ENCODE data around the gene NME1.
"Not testable (repeated sequence)": the region's sequence is repeated elsewhere in the genome, so short reads cannot be mapped to it uniquely, and the experiment has no call there.

The NME1 gene

DNA sequence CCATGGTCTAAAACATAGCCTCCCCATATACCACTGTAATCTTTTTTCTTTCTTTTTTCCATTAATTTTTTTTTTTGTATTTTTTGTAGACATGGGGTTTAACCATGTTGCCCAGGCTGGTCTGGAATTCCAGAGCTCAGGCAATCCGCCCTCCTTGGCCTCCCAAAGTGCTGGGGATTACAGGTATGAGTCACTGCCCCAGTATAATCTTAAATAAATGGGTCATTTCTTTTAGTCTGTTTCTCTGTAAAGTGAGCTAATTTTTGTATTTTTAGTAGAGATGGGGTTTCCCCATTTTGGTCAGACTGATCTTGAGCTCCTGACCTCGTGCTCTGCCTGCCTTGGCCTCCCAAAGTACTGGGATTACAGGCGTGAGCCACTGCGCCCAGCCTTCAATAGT lies 5.7 kb upstream of the NME1 start:
- DNase-seq (ENCODE audit: low read depth) = no peak

DNA sequence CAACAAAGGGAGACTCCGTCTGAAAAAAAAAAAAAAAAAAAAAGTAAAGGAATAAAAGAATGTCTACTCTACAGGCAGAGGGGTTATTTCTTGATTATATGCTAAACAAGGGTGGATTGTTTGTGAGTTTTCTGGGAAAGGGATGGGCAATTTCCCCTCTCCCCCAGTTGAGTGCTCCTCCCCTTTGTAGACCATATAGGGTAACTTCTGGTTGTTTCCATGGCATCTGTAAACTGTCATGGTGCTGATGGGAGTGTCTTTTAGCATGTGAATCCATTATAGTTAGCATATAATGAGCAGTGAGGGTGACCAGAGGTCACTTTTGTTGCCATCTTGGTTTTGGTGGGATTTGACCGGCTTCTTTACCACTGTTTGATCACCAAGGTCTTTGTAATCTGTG lies 4.2 kb upstream of the NME1 start:
- no peak for DNase-seq (ENCODE audit: low read depth)

DNA sequence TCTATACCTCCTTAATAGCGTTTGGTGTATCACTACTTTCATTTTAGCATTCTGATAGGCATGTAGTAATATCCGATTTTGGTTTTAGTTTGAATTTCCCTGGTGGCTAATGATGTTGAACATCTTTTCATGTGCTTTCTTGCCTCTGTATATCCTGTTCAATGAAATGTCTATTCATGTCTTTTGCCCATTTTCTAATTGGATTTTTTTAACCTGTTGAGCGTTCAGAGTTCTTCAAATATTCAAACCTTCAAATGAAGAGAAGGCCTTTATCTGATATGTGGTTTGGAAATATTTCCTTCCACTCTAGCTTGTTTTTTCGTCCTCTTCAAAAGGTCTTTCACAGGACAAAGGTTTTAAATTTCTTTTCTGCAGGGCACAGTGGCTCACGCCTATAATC lies 2.4 kb upstream of the NME1 start:
- DNase-seq (ENCODE audit: low read depth) = no peak

DNA sequence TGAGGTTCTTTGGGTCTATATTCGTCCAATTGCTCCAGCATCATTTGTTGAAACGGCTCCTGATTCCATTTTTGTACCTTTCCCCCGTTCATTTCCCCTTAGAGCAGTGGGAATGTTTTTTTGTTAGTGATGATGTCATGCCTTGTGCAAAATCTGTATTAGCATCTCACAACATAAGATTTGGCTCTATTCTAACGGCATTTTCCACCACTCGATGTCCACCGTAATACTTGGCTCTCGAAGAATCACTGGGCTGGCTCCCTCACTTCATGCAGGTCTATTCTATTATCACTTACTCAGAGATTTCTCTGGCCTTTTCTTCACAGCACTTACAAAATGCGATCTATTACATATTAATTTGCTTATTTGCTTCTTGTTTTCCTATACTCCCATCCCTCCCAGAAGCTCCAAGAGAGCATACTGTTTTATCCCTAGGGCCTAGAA lies 571 bp upstream of the NME1 start:
- DNase-seq (ENCODE audit: low read depth) = no peak

DNA sequence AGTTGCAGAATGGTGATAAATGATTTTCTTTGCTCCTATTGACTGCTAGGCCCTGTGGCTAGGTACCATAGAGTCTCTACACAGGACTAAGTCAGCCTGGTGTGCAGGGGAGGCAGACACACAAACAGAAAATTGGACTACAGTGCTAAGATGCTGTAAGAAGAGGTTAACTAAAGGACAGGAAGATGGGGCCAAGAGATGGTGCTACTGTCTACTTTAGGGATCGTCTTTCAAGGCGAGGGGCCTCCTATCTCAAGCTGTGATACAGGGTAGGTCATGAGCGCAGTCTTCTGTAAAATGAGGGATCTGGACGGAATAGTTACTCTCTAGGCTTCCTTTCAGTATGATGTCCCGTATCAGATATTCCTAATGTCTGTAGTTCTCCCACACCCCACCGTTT lies 817 bp downstream of the NME1 start:
- no peak for DNase-seq (ENCODE audit: low read depth)

DNA sequence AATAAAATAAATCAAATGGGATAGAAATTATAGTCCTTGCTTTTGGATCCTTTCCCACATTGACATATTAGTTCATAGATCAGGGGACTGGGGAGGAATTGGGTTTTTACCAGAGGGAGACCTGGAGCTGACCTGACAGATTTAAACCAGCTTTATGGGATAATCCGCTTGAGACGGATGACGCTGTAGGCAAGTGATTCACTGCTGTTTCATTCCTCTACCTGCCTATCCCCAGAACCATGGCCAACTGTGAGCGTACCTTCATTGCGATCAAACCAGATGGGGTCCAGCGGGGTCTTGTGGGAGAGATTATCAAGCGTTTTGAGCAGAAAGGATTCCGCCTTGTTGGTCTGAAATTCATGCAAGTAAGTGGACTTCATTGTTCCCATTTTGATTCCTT lies 2.1 kb downstream of the NME1 start:
- DNase-seq (ENCODE audit: low read depth) = no peak

DNA sequence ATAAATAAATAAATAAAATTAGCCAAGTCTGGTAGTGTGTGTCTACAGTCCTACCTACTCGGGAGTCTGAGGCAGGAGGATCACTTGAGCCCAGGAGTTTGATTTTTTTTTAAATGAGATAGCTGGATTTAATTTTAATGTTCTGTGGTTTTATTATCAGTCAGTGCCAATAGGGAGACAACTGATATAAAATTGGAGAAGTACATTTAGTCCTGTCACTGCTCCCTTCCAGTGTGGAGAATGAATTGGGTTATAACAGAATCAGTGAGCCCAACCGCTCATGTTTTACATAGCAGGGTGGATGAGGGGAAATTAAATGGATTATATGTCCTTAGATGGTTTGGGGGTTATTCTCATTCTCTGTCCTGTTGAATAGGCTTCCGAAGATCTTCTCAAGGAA lies 6.2 kb downstream of the NME1 start:
- no peak for DNase-seq (ENCODE audit: low read depth)

DNA sequence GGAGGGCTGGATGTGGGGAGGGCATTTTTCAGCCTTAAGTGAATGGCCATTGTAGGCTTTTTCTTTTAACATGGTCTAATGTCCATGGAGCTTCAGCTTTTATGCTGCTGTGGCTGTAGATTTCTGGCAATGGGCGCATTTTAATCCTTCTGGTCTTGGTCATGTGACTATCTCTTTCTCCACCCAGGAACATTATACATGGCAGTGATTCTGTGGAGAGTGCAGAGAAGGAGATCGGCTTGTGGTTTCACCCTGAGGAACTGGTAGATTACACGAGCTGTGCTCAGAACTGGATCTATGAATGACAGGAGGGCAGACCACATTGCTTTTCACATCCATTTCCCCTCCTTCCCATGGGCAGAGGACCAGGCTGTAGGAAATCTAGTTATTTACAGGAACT lies 8.2 kb downstream of the NME1 start:
- DNase-seq (ENCODE audit: low read depth) = no peak

DNA sequence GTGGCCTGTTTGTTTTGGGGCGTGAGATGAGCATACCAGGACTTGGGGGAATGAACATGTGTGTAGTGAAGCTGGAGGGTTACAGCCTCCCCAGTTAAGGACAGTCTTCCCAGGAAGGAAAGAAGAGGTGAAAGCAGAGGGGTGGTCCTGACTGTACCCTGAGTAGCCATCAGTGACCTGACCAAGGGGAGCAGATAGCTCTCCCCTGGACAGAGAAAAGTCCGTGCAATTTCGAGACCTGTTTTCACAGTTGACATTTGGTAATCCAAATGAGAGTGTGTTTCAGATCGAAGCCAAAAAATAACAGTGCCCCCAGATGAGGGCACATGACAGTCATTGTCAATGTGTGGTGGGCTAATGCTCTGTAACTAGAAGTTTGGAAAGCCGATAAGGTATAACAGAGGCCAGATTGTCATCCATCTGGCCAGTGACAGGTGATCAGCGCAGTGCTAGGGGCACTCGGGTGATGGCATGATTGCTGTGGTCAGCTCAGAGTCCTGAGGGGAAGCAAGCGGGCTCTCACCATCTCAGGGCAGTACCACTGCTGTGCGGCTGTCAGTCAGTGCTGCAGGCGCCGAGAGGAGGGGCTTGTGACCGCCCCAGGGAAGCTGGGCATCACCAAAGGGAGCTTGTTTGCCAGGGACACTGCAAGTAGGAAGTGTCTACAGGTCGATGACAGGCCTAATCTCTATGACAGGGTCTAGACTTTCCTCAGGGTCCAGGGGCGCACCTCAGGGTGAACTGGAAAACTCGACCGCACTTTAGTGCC lies 11.7 kb downstream of the NME1 start:
- no peak for DNase-seq (ENCODE audit: low read depth)

DNA sequence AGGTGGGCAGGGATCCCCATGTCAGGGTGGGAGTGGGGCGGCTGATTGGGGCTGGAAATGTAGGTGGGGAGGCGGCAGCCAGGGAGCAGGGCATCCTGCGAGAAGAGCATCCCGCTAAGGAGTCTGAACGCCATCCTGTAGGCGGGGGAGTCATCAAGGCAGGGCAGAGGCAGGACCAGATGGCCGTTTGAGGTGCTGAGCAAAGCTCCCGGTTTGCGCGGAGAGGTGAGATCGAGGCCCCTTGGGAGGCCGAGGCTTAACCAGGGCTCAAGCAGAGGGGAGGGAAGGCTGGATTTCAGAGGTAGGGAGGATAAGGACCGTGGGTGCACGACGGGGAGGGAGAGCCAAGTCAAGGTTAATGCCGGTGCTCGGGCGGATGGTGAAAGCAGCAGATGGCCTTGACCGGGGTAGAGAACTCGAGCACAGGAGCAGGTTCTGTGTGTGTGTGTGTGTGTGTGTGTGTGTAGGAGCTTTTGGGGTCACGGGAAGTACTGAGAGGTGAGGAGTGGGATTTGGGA lies 12.4 kb downstream of the NME1 start:
- DNase-seq (ENCODE audit: low read depth) = no peak

DNA sequence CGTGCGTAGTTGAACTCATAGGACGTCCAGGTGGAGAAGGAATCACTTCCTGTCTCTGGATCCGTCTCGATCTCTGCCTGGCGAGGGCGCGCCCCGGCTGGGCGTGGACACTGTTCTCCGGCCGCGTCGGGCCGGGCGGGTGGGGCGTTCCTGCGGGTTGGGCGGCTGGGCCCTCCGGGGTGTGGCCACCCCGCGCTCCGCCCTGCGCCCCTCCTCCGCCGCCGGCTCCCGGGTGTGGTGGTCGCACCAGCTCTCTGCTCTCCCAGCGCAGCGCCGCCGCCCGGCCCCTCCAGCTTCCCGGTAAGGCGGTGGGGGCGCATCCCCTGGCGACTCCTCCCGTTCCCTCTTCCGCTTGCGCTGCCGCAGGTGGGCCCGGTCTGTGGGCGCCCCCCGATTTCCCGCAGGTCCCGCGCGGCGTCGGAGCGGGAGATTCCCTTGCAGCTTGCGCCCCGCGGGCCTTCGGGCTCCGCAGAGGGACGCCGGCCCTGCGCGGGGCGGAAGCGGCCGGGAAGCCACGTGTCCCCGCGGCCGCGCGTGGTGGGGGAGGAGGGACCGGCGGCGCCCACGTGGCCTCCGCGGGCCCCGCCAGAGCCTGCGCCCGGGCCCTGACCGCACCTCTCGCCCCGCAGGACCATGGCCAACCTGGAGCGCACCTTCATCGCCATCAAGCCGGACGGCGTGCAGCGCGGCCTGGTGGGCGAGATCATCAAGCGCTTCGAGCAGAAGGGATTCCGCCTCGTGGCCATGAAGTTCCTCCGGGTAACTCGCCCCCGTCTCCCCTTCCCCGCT lies 13.0 kb downstream of the NME1 start, which contains the start of gene NME2:
TSS of gene NME2 (plus strand) at position 214 of the 789 bp plus-strand sequence. CDS start at position 634, 420 bp downstream.
- DNase-seq (ENCODE audit: low read depth) = peak; percentile 80

DNA sequence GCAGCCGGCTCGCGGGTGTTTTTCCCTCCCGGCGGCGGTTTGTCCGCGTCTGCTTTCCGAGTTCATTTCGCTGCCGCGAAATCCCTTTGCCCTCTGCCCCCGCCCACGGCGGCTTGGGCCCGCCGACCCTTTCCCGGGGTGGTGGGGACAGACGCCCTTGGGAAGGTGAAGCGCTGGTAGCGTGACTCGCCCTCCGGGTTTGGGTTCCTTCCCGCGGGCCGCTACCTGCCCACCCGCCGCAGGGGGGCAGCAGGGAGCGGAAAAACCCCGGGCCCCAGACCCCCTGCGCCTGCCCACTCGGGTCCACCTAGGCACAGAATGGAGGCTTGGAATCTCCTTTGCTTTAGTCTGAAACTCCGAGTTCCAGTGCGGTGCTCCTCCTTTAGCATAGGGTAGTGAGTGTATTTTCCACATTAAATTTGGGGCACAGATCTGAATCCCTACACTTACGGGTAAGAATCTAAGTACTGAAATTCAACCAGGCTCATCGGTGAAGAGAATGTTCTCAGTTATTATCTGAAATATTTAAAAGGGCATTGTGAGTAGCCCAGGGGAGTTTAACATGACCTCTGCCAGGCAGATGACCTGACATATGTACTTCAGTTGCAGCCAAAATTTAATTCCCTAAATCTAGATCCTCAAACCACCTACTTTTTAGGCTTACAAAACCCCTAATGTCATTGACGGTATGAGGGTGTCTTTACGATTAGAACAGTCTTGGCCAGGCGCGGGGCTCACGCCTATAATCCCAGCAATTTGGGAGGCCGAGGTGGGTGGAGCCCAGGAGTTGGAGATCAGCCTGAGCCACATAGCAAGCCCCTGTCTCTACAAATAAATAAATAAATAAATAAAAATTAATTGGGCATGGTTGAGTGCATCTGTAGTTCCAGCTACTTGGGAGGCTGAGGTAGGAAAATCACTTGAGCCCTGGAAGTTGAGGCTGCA lies 13.9 kb downstream of the NME1 start:
- peak; percentile 75 for DNase-seq (ENCODE audit: low read depth)

DNA sequence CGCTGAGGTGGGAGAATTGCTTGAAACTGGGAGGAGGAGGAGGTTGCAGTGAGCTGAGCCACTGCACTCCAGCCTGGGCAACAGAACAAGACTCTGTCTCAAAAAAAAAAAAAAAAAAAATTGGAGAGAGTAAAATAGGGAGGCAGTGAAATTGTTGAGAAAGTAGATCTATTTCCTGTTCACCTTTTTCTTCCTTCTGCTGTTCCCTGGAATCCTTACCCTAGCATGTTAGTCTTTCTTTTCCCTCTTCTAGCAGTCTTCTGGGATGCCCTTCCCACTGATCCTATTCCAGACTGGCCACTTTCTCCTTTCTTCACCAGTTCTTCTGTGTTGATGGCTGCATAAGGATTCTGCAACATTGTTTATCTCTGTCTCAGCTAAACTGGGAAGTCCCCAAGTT lies 16.0 kb downstream of the NME1 start:
- DNase-seq (ENCODE audit: low read depth) = no peak

DNA sequence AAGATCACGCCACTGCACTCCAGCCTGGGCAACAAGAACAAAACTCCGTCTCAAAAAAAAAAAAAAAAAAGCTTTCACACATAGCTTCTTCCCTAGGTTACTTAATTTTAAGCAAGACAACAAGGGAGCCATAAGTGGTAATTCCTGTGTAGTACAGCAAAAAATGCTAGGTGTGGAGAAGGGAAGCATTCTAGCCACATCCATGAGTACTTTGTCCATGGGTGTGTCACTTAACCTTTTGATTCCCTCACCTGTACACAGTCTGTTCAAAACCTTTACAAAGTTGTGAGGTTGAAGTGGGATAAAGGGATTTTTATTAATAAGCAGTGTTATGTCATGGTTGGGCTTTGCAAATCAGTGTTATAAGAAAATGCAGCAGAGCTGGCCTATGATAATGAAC lies 17.4 kb downstream of the NME1 start:
- DNase-seq (ENCODE audit: low read depth) = no peak

DNA sequence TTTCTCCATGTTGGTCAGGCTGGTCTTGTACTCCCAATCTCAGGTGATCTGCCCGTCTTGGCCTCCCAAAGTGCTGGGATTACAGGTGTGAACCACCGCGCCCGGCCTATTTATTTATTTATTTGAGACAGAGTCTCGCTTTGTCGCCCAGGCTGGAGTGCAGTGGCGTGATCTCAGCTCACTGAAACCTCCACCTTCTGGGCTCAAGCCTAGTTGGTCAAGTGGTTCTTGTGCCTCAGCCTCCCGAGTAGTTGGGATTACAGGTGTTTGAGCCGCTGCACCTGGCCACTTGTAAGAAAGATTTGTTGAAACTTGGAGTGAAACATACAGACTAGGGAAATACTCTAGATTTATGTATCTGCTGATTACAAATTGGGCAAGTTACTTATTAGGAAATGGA lies 18.7 kb downstream of the NME1 start:
- DNase-seq (ENCODE audit: low read depth) = not testable (repeated sequence)

DNA sequence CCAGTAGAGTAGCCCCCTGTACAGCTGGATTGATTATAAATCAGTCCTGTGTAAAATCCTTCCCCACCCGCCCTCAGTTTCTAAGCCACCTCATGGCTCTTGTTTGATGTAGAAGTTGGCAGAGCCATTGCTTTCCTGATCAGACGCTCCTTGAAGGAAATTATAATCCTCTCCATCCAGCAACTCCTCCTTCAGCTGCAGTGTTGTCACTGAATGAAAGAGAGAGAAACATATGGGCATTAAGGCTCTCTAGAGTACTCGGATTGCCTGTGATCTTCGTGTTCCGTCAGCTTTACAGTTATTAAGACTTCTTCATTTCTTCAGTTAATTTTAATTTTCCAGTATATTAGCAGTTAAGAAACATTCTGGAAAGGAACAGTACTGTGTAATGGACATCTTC lies 27.1 kb downstream of the NME1 start:
- DNase-seq (ENCODE audit: low read depth) = no peak

DNA sequence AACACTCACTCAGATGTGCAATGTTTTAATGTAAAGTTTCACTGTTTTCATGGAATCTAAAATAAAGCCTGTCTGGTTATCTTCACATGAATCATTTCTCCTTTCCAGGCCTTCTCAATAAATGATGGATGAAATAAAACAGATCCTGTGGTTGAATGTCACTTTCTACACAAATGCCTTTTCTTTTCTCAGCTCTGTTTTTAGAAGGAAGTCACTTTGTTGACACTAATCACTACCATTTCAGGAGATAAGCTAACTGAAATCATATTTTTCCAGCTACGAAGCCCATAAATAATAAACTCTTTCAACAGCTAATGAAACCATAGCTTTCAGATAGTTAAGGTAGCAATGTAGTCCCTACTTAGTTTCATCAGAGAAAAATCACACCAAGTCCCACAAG lies 30.8 kb downstream of the NME1 start:
- no peak for DNase-seq (ENCODE audit: low read depth)

DNA sequence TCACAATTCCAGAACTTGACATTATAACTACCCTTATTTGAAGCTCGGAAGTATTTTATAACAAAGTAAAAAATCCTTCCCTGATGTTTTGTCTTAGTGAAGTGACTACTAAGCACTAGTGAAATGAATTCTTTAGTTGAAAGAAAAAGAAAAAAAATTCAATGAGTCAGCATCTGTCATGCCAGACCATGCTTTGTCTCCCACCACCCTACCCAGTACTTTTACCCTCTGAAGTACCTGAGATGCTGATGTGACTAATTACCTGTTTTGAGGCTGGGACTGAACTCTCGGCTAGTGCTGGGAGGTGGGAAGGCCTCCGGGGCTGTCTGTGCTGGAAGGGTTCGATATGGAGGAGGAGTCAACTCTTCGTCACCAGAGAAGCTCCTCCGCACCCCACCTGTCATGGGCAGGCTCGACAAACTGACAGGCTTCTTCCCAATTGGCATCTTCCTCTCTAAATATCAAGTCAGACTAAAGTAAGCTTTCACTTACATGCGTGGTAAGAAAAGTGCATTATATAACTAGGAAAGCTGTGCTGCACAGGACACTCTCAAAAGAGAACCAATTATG lies 32.5 kb downstream of the NME1 start:
- no peak for DNase-seq (ENCODE audit: low read depth)

DNA sequence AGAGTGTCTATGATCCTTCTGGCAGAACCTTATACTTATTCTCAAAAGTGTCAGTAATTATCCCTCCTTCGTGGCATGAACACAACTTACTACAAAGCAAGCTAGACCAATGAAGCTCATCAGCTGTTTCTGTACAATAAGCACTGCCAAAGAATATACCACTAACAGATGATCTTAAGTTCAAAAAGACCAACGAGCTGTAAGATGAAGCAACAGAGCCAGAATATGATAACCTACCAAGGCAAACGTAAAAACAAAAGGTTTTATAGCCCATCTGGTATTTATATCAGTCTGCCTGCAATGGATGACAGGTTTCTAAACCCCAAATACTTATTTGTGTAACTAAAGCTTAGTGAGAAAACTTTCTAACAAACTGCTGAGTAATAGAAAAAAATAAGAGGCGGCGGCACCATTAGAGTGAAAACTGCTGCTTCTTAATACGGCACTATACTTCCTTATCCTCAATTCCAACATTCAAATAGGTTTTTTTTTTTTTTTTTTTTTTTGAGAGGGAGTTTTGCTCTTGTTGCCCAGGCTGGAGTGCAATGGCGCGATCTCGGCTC lies 35.0 kb downstream of the NME1 start:
- DNase-seq (ENCODE audit: low read depth) = no peak

DNA sequence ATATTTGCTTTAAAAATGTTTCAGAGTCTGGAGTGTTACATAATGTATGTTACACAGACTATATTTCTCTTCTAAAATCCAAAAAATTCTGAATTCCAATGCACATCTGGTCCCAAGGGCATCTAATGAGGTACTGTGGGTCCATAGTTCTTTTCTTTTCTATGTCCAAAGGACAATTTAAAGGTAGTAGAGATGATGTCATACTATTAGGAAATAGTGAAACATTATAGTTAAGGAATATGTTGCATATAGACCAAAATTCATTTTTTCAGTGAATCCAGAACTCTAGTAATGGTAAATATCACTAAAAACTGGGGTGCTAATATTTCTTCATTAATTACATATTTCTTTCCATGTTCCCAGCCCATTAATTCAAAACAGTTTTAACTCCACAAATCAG lies 35.8 kb downstream of the NME1 start:
- DNase-seq (ENCODE audit: low read depth) = no peak

DNA sequence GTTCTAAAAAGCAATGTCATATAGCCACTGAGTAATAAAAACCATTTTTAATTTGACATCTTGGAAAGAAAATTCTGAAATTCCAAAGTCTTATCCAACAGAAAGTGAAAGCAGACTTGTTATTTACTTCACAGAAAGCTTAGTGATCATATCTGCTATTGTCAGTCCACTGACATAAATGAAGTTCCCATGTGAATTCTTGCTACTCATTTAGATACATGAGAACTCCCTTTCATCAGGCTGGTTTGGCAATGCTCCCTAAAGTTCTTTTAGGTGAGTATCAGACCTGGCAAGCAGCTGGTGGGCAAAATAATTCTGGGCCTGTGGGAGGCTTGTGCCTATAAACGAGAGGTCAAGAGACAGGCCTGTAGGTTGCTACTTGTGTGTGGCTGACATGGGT lies 36.3 kb downstream of the NME1 start:
- no peak for DNase-seq (ENCODE audit: low read depth)

Measured in activated T-cell treated with anti-CD3 and anti-CD28 coated beads for 48 hours (primary cell).